ENCODE data around the gene NDUFS8.

The NDUFS8 gene

GRCh38 chr11:68003846-68004550, 26.5 kb upstream of the NDUFS8 start, which contains the start of gene UNC93B1:
TSS of gene UNC93B1 (minus strand) at chr11:68004097. CDS start at chr11:68004043, 54 bp downstream.
- peak; percentile 95 for DNase-seq

- no peak for DNase-seq
Observed at GRCh38 chr11:68004551-68005335, 25.7 kb upstream of the NDUFS8 start.

GRCh38 chr11:68006606-68007166, 23.8 kb upstream of the NDUFS8 start:
- no peak for DNase-seq

DNA sequence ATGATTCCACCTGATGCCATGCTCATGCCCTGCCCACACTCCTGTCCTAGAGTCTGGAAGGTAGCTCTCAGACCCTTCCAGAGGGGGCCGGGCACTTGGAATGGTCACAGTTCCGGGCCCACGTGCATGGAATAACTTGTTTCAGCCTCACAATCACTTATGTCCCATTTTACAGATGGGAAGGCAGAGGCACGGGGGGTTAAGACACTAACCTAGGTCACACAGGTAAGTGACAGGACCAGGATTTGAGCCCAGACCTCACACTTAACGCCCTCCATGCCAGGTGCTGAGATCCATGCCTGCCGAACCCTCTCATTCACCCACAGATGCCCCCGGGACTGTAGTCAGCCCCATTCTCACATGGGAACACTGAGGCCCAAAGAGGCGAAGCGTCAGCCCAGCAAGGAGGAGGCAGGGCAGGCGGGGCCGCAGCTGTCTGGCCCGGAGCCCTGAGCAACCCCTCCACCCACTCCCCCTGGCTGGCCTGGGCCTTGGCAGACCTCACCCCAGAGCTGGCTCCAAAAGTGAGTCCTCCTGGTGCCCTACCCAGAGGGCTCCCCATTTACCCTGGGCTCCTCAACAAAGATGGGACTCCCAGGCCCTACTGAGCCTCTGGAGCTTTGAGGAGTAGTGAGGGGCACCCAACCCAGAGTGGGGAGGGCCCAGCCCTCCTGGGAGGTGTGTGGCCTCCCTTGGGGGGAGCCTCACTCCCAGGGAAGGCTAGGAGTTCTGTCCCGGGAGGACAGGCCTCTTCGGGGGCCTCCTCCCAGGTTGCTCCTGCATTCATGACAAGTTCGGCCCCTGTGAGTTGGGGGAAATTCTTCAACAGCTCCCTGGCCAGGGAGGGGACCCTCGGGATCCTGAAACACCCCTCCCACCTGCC, 22.7 kb upstream of the NDUFS8 start:
- no peak for DNase-seq

- DNase-seq: peak; percentile 86
Observed at GRCh38 chr11:68008381-68009337, 21.8 kb upstream of the NDUFS8 start.

DNA sequence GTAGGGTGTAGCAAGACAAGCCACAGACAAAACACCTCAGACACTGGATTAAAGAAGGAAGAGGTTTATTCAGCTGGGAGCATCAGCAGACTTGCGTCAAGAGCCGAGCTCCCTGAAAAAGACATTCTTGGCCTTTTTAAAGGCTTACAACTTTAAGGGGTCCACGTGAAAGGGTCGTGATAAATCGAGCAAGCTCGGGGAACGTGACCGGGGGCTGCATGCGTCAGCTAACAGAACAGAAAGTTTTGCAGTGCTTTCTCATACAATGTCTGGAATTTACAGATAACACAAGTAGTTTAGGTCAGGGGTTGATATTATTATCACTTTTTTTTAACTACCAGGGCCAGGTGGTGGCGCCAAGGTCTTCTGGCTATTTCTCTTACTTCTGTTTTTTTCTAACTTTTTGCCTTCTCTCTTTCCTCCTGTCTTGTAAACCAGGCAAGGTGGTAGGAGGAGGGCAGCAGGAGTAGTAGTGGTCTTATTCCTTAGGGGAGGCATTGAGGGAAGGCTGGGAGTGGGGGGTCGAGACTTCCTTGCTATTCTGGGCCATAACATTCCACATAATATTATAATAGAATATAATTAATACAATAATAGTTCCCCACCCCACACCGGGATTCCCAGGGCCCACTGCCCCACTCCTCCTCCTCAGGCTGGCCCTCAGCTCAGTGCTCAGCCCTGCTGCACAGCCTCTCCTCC, 20.9 kb upstream of the NDUFS8 start:
- DNase-seq: peak; percentile 94

GRCh38 chr11:68010090-68011041, 20.1 kb upstream of the NDUFS8 start, which contains the start of gene ALDH3B1:
TSS of gene ALDH3B1 (plus strand) at chr11:68010327. CDS start at chr11:68015298, 4,971 bp downstream.
- peak; percentile 99 for DNase-seq

GRCh38 chr11:68011051-68011943, 19.2 kb upstream of the NDUFS8 start:
- DNase-seq: peak; percentile 74

DNA sequence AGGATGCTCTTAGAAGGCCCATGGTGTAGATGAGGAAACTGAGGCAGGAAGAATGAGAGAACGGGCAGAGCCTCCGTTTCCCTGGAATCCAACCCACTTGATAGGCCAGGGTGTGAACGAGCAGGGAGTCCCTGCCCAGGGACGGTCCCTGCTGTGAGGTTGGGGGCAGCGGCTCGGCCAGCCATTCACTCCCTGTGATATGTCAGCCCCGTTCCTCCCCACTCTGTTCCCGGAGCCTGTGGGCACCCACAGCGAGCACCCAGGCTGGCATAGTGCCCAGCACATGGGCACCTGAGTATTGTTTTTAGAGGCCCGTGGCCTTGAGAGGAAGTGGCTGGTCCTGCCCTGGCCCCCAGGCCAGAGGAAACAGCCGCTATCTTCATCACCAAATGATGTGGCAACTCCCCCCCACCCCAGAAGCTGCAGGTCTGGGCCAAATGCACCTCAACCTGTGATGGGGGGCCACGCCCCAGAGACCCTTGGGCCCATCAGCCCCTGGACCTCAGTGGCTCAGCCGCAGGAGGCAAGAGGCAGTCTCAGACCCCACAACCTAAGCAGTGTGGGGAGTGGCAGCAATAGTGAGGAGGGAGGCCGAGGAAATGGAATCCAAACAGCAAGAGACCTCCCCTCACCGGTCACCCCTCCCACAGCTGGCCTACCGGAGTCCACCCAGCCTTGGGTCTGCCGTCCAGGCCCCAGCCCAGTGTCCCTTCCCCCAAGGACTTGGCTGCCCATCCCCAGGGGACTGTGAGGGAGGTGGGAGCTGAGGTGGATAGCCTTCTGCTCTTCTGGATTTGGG, 18.2 kb upstream of the NDUFS8 start:
- DNase-seq: peak; percentile 49

DNA sequence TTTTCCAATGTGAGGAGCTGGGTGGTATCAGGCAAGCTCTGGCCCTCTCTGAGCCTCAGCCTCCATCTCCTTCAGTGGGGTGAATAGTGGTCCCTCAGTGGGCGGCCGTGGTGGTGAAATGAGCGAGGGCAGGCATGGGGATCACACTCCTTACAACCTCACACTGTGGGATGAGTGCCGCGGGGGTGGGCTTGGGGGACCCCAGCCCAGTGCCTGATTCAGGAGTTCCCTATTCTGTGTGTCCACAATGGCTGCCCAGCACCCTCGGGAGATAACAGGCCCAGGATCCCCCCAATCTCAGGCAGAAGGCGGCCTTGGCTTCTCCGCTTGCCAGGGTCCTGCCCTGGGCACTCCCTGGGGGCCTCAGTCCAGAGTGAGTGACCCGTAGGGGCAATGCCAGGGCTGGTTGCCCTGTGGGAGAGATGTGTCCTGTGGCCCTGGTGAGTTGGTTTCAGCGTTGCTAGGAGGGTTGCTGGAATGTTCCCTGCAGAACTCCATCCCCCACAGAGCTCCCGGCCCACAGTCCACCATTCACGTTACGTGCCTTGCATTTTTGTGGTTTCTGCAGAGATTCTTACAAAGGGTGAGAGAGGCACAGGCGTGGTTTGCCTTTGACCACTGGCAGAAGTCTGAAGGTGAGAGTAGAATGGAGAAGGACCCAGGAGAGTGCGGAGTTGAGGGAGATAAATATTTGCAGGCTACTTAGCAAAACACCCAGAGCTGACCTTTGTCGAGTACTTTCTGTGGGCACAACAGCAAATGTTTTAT, 17.5 kb upstream of the NDUFS8 start:
- no peak for DNase-seq

GRCh38 chr11:68013611-68014156, 16.8 kb upstream of the NDUFS8 start:
- no peak for DNase-seq

- peak; percentile 83 for DNase-seq
Observed at GRCh38 chr11:68014157-68014946, 16.1 kb upstream of the NDUFS8 start.

DNA sequence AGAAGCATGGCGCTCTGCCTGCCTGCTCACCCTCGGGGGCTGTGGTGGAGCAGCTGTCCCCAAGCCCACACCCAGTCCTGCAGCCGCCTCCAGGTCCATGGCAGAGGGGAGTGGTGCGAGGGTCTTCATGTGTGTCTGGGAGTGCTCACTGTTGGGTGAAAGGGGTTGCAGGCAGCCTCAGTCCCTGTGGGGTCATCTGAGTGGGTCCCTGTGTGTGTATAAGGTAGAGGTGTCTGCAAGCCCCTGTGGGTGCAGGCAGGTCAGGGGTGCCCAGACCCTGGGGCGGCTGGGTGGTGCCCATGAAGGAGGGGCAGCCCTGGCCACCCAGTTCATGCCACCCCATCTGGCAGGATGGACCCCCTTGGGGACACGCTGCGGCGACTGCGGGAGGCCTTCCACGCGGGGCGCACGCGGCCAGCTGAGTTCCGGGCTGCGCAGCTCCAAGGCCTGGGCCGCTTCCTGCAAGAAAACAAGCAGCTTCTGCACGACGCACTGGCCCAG, 15.5 kb upstream of the NDUFS8 start:
- no peak for DNase-seq

- DNase-seq: no peak
Observed at GRCh38 chr11:68015467-68015866, 15.0 kb upstream of the NDUFS8 start.

DNA sequence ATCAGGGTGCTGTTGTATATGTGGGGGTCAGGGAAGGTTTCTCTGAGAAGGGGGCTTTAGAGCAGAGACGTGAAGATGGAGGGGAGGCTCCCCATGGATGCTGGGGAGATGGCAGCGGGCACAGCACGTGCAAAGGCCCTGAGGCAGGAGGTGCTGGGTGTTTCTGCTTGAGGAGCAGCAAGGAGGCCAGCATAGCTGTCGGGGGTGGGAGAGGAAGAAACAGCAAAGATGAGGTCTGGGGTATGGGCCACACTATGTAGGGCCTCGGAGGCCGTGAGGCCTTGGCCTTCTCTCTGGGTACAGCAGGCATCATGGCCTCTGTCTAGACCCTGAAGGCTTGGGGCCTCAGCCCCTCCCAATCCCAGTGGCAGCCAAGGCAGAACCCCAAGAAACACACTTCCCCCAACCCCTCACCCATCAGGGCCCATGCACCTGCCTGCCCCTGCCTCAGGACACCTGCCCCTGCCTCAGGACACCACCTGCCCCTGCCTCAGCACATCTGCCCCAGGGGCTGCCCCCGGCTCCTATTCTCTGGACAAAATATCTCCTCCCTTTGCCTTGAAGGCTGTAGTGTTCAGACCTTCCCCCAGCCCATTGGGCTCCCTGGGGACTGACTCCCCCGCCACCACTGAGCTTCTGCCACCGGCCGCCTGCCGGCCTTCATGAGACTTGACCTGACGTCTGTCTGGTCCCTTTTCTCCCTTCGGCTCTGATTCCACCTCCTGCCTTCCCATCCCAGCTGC, 14.1 kb upstream of the NDUFS8 start:
- no peak for DNase-seq

Measured in hematopoietic multipotent progenitor cell treated with erythropoietin and hydrocortisone succinate and interleukin-3 and kit ligand, for 4 days (in vitro differentiated cells).